OCI-LY7 (cell line): Measurements from ENCODE around the gene FBXL16. TPM values are rescaled to one million over a fixed set of nuclear protein-coding genes. Genes with fewer than 3 reads are reported as not detected.

Experiments
- BruUV-seq: library from RNA; stranded (reverse); fragments of 400-500 nt; replicated peaks from 2 replicates; lab custom pipeline; 2021; lab: Mats Ljungman, UMichigan
- CTCF ChIA-PET: fragments of 300-600 bp; sonication (Branson Sonifier 250); formaldehyde crosslinking; loops from one replicate; lab custom pipeline; 2022; ENCODE audit warnings: antibody characterized with exemption; ENCODE audit not compliant: unreplicated experiment; lab: Charles Lee
- POLR2A ChIA-PET: fragments of 300-600 bp; sonication (Branson Sonifier 250); formaldehyde crosslinking; loops from one replicate; lab custom pipeline; 2022; ENCODE audit warnings: antibody characterized with exemption; lab: Charles Lee
- DNase-seq: peaks from one replicate; pipeline ENCODE4 v3.0.0-alpha.2; 2015; ENCODE audit warnings: low spot score
- H2AFZ ChIP-seq: fragments of 200-600 bp; sonication (generic), shearing (Covaris generic); 2 replicates; pipeline ENCODE4 v1.6.1; 2014; ENCODE audit warnings: mild to moderate bottlenecking, antibody characterized with exemption, low read length, moderate library complexity
- H3K27ac ChIP-seq: fragments of 200-600 bp; sonication (generic); 2 replicates; pipeline ENCODE4 v1.5.1; 2014; ENCODE audit warnings: mixed run types, low read depth, mild to moderate bottlenecking, moderate library complexity, low read length, inconsistent platforms; ENCODE audit not compliant: poor library complexity, severe bottlenecking
- H3K36me3 ChIP-seq: fragments of 200-600 bp; sonication (generic); 2 replicates; pipeline ENCODE4 v1.6.1; 2014; ENCODE audit warnings: mild to moderate bottlenecking, antibody characterized with exemption, low read length, moderate library complexity, mixed read lengths; ENCODE audit not compliant: insufficient read depth
- H3K4me1 ChIP-seq: fragments of 200-600 bp; sonication (generic); 2 replicates; pipeline ENCODE4 v1.5.1; 2014; ENCODE audit warnings: mild to moderate bottlenecking, low read length; ENCODE audit not compliant: insufficient read depth, poor library complexity, severe bottlenecking
- H3K4me2 ChIP-seq: fragments of 200-600 bp; sonication (generic); 2 replicates; pipeline ENCODE4 v1.6.1; 2014; ENCODE audit warnings: mild to moderate bottlenecking, low read length
- H3K4me3 ChIP-seq: fragments of 200-600 bp; sonication (generic); 2 replicates; pipeline ENCODE4 v1.5.1; 2014; ENCODE audit warnings: mild to moderate bottlenecking, low read depth, low read length; ENCODE audit not compliant: poor library complexity, severe bottlenecking
- H3K79me2 ChIP-seq: fragments of 200-600 bp; sonication (generic); 2 replicates; pipeline ENCODE4 v1.6.1; 2016; ENCODE audit warnings: low read depth, mild to moderate bottlenecking, low read length, moderate library complexity, mixed read lengths; ENCODE audit not compliant: insufficient read depth
- H3K9me2 ChIP-seq: fragments of 200-600 bp; sonication (generic); 2 replicates; pipeline ENCODE4 v1.6.1; 2016; ENCODE audit warnings: mild to moderate bottlenecking, low read length, mixed read lengths; ENCODE audit not compliant: insufficient read depth
- H3K9me3 ChIP-seq: fragments of 200-600 bp; sonication (generic); 2 replicates; pipeline ENCODE4 v1.6.1; 2014; ENCODE audit warnings: mild to moderate bottlenecking, mixed run types, low read length, mixed read lengths
- H4K20me1 ChIP-seq: fragments of 200-600 bp; sonication (generic); 2 replicates; pipeline ENCODE4 v1.6.1; 2014; ENCODE audit warnings: mild to moderate bottlenecking, antibody characterized with exemption, low read length, moderate library complexity, mixed read lengths; ENCODE audit not compliant: insufficient read depth
- EZH2phosphoT487 ChIP-seq: fragments of 200-600 bp; sonication (generic); IDR thresholded peaks from 2 replicates; pipeline ENCODE4 v1.6.1; 2018; ENCODE audit warnings: low read depth, borderline replicate concordance, mild to moderate bottlenecking, mixed run types, antibody characterized with exemption, low read length, moderate library complexity, mixed read lengths
- intact Hi-C: fragments of 100-400 bp; cut with micrococcal nuclease; formaldehyde crosslinking; loops from one replicate; pipeline ENCODE4 v1.10.0; 2022; ENCODE audit not compliant: unreplicated experiment
- total RNA-seq, 2 experiments: library from RNA; depleted of rRNA in 1 of 2; stranded (reverse); fragments of >200 nt in 1 of 2; shearing (Covaris generic) in 1 of 2; gene quantifications; 2 replicates each; pipeline ENCODE4 v1.2.3, GENCODE V29; 2014 to 2022
- TF ChIP-seq, protein P1 (sequence below): fragments of 200-600 bp; sonication (generic); conservative IDR thresholded peaks from 2 replicates; pipeline ENCODE4 v1.5.1; 2014; ENCODE audit warnings: mild to moderate bottlenecking, antibody characterized with exemption, low read length, moderate library complexity, mixed read lengths

Gene FBXL16
- total RNA-seq, 2 experiments from 2014 or later: 0.16 to 0.42 TPM

DNA sequence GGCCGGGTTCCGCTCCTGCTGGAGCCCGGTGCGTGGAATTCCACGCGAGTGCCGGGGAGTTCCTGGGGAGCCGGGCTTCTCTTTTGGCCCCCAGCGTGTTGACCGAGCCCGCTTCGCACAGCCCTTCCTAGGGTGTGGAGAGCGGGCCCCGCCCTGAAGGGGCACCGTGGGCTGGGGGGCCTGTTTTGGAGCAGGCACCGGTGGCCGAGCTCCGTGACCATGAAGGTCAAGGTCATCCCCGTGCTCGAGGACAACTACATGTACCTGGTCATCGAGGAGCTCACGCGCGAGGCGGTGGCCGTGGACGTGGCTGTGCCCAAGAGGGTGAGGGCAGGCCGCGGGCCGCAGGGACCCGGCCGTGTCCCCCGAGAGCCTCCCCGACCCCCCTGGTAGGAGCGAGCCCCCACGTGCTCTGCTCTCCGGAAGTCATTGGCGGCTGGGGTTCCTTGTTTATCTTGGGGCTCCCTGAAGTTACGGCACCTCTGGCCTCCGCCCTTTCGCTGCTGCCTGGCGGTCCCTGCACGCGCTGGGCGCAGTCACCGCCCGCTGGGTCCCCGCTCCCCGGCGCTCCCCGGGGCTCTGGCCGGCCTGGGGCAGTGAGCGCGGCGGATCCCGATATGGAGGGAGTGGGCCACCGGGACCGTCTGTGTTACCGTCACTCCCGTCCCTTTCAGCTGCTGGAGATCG, 21.8 kb upstream of the FBXL16 start:
- POLR2A ChIA-PET: interaction anchor here (0.9 to 1.2 kb wide), 2 partner anchors 10 to 13 kb away, joined by 5 to 8 read pairs; partner anchors contain the start of gene METRN

DNA sequence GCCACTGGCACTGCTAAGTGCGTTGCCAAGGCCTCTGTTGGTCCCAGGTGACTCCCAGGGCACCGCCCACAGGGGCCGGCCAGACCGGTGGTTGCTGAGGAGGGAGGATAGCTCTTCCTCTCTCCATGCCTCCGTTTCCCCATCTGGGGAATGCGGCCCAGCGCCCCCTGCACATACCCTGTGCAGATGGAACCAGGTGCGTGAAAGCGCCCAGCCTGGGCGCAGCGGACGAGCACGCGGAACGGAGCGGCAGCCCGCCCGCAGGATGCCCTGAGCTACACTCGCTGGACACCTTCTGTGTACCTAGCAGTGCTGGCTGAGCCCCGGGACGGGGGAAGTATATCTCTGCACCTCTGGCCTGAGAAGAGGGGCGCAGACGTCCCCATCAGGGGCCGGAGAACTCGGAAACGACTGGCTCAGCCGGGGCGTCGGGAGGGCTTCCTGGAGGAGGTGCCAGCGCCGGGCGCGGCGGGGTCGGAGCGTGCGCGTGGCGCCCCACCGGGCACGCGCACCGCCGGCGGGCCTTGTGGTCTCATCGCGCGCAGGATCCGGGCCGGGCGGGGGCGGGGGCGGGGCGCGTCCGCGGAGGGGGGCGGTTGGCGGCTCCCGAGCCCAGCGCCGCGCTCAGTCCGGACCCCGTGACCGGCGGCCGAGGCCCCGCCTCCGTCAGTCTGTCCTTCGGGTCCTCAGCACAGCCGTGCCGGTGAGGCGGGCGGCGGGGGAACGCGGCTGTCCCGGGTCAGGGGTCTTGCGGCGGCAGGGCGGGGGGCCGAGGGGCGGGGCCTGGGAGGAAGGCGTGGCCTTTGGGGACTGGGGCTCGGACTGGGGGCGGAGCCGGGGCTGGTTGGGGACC, 21.1 kb upstream of the FBXL16 start, which contains the start of the genes CCDC78 and HAGHL:
TSS of gene CCDC78 (minus strand) at position 6 of the 853 bp plus-strand sequence. CDS start 76 bp downstream, outside the sequence.
TSS of gene HAGHL (plus strand) at position 669 of the 853 bp plus-strand sequence. CDS start 404 bp downstream, outside the sequence.
- BruUV-seq: no TSS peak
- Histone ChIP-seq H3K9me2 (no peaks in the 10 kb centered on the region), H4K20me1 (no peaks in the 10 kb centered on the region), H2AFZ (peak within 1 kb of the TSS; percentile 39; the same call in 1 of the 2 replicates), H3K4me2 (peak within 1 kb of the TSS; percentile 100), H3K36me3 (peaks cover 33% of the 10 kb centered on the region; the same call in 1 of the 2 replicates), H3K27ac (peak within 1 kb of the TSS; percentile 71), H3K9me3 (no peaks in the 10 kb centered on the region), H3K4me1 (peaks cover 45% of the 10 kb centered on the region), H3K79me2 (no peaks in the 10 kb centered on the region), H3K4me3 (peak within 1 kb of the TSS; percentile 86)
- CTCF ChIA-PET: no interaction called here
- TF ChIP-seq EZH2phosphoT487: no peak
- TF ChIP-seq, protein P1, sequence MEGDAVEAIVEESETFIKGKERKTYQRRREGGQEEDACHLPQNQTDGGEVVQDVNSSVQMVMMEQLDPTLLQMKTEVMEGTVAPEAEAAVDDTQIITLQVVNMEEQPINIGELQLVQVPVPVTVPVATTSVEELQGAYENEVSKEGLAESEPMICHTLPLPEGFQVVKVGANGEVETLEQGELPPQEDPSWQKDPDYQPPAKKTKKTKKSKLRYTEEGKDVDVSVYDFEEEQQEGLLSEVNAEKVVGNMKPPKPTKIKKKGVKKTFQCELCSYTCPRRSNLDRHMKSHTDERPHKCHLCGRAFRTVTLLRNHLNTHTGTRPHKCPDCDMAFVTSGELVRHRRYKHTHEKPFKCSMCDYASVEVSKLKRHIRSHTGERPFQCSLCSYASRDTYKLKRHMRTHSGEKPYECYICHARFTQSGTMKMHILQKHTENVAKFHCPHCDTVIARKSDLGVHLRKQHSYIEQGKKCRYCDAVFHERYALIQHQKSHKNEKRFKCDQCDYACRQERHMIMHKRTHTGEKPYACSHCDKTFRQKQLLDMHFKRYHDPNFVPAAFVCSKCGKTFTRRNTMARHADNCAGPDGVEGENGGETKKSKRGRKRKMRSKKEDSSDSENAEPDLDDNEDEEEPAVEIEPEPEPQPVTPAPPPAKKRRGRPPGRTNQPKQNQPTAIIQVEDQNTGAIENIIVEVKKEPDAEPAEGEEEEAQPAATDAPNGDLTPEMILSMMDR: no peak
- peak; percentile 78 for DNase-seq
- intact Hi-C loops: no loop called here
- POLR2A ChIA-PET: interaction anchor here (1.7 kb wide), 1 partner anchor 10 kb away, joined by 6 read pairs; no protein-coding TSS in a partner anchor

More for the DNA sequence above, 21.8 kb upstream of the FBXL16 start:
- DNase-seq: no peak
- H4K20me1 ChIP-seq: no peaks in the 10 kb centered on the region
- no peaks in the 10 kb centered on the region for H3K9me2 ChIP-seq
- H3K27ac ChIP-seq: peak overlapping the region; percentile 71
- H3K79me2 ChIP-seq: no peaks in the 10 kb centered on the region
- no peaks in the 10 kb centered on the region for H3K9me3 ChIP-seq
- CTCF ChIA-PET: interaction anchor here (0.6 kb wide), 1 partner anchor 15 kb away, joined by 3 read pairs; no protein-coding TSS in a partner anchor
- peaks cover 40% of the 10 kb centered on the region; the same call in 1 of the 2 replicates for H3K36me3 ChIP-seq
- intact Hi-C loops: no loop called here
- peak overlapping the region; percentile 86 for H3K4me3 ChIP-seq
- peak overlapping the region; percentile 100 for H3K4me2 ChIP-seq
- peak overlapping the region; percentile 39; the same call in 1 of the 2 replicates for H2AFZ ChIP-seq
- peaks cover 38% of the 10 kb centered on the region for H3K4me1 ChIP-seq
- TSS peak; percentile 62 for BruUV-seq
- TF ChIP-seq, protein P1: no peak
- no peak for TF ChIP-seq EZH2phosphoT487
